HEK293 (cell line): ENCODE data around the gene DDX46.

Experiments
- ZNF157 ChIP-seq: fragments of 450-650 bp; formaldehyde crosslinking; IDR thresholded peaks from 2 replicates; pipeline ENCODE4 v1.5.1; 2016; ENCODE audit warnings: missing biosample characterization, missing genetic modification characterization
- ZNF24 ChIP-seq: fragments of 450-650 bp; formaldehyde crosslinking; IDR thresholded peaks from 2 replicates; pipeline ENCODE4 v1.5.1; 2016; ENCODE audit warnings: missing biosample characterization, missing genetic modification characterization
- ZNF560 ChIP-seq: fragments of 450-650 bp; formaldehyde crosslinking; IDR thresholded peaks from 2 replicates; pipeline ENCODE4 v1.5.1; 2017; ENCODE audit warnings: missing biosample characterization, missing genetic modification characterization, borderline replicate concordance
- ZNF624 ChIP-seq: fragments of 450-650 bp; formaldehyde crosslinking; IDR thresholded peaks from 2 replicates; pipeline ENCODE4 v1.5.1; 2017; ENCODE audit warnings: missing biosample characterization, missing genetic modification characterization
- TF ChIP-seq, protein P1 (sequence below): fragments of 450-650 bp; formaldehyde crosslinking; IDR thresholded peaks from 2 replicates; pipeline ENCODE4 v1.5.1; 2016; ENCODE audit warnings: missing biosample characterization, missing genetic modification characterization

DNA sequence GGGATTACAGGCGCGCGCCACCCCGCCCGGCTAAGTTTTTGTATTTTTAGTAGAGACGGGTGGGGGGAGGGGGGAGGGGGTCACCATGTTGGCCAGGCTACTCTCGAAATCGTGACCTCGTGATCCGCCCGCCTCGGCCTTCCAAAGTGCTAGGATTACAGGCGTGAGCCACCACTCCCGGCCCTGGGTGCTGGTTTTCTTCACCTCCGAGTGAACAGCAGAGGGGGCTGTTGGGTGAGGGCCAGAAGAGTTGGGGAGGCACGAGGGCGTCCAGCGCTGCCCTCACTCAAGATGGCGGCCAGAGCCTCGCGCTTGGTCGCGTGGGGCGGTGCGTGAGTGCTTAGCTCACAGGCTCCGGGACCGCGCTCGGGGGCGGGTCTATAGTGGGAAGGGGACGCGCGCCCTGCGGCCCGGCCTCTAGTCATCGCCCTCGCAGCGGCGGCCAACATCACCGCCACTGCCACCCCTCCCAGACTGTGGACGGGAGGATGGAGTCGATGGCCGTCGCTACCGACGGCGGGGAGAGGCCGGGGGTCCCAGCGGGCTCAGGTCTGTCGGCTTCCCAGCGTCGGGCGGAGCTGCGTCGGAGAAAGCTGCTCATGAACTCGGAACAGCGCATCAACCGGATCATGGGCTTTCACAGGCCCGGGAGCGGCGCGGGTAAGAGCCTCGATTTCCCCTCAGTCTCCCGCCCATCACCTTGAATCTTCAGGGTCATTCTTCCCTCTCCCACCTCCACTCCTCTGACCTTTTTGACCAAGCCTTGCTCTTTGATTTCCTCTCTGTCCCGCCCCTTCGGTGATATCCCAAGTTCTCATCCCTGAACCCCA is 20.2 kb upstream of the DDX46 start, which contains the start of gene CAMLG:
- TF ChIP-seq ZNF560 (tag by site-specific recombination) (no peak), ZNF624 (tag by site-specific recombination) (no peak), ZNF157 (tag by site-specific recombination) (no peak), ZNF24 (tag by site-specific recombination) (0 out of 2 replicates have a peak, but pooled peaks have one; percentile 53)
- TF ChIP-seq, protein P1, sequence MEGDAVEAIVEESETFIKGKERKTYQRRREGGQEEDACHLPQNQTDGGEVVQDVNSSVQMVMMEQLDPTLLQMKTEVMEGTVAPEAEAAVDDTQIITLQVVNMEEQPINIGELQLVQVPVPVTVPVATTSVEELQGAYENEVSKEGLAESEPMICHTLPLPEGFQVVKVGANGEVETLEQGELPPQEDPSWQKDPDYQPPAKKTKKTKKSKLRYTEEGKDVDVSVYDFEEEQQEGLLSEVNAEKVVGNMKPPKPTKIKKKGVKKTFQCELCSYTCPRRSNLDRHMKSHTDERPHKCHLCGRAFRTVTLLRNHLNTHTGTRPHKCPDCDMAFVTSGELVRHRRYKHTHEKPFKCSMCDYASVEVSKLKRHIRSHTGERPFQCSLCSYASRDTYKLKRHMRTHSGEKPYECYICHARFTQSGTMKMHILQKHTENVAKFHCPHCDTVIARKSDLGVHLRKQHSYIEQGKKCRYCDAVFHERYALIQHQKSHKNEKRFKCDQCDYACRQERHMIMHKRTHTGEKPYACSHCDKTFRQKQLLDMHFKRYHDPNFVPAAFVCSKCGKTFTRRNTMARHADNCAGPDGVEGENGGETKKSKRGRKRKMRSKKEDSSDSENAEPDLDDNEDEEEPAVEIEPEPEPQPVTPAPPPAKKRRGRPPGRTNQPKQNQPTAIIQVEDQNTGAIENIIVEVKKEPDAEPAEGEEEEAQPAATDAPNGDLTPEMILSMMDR = peak; percentile 97
